HG03565 (cell line): ENCODE measurements around the gene EFS.

Source experiments
- ATAC-seq: cut with Tn5 transposase; IDR thresholded peaks from one replicate; pipeline ENCODE4 v1.9.1; 2021; ENCODE audit warnings: mild to moderate bottlenecking, moderate library complexity; ENCODE audit not compliant: unreplicated experiment

EFS gene

GRCh38 chr14:23307687-23308644 is 57.0 kb downstream of the EFS start:
- ATAC-seq, result no peak

DNA sequence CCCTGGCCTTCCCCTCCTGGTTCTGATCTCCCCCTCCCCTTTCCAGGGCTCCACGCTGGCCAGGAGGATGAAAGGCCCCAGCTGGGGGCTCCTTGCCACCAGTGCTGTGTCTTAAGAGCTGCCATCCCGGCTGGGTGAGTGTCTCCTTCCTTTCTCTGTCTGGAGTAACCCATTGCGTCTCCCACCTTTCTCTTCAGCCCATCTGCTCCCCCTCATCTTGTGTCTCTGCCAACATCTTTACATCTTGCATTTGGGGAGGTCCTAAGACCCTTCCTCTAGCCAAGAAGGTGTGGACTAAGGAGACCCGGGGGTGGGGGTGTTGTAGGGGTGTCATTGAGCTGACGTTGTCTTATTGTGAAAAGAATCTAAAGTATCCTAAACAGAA is 57.8 kb downstream of the EFS start:
- no peak for ATAC-seq

- no peak for ATAC-seq
Measured at GRCh38 chr14:23306412-23307145, 58.4 kb downstream of the EFS start, which contains the start of gene BCL2L2. TSS of gene BCL2L2 (plus strand) at chr14:23306833. CDS start at chr14:23307768, 935 bp downstream.
